Natural killer cell (primary cell): ENCODE data around the gene VILL. TPM values are rescaled to one million over a fixed set of nuclear protein-coding genes. Genes with fewer than 3 reads are reported as not detected.
"Not testable (repeated sequence)": the region's sequence is repeated elsewhere in the genome, so short reads cannot be mapped to it uniquely, and the experiment has no call there.

Experiments
- ATAC-seq, 3 donors: fragments of 150-1000 bp in 2 of 3; fragments of 200-7000 bp in 1 of 3; cut with Tn5 transposase; 1 replicate in 1 of 3; 2 replicates in 2 of 3; pipeline ENCODE4 v1.10.0; 2021; ENCODE audit warnings: mild to moderate bottlenecking in 2 of 3, moderate library complexity in 2 of 3
- DNase-seq, 2 donors: peaks; one replicate each; pipeline versions ENCODE4 v3.0.0 to v3.0.0-alpha.2; 2013 to 2021; ENCODE audit warnings: mixed read lengths in 1 of 2
- H3K27ac ChIP-seq: one replicate; pipeline ENCODE4 v1.5.1; 2013; ENCODE audit warnings: mild to moderate bottlenecking, low read length
- H3K27me3 ChIP-seq: one replicate; pipeline ENCODE4 v1.6.1; 2013; ENCODE audit warnings: low read length; ENCODE audit not compliant: control insufficient read depth, insufficient read depth
- H3K36me3 ChIP-seq: one replicate; pipeline ENCODE4 v1.6.1; 2013; ENCODE audit warnings: low read length; ENCODE audit not compliant: control insufficient read depth, insufficient read depth
- H3K4me1 ChIP-seq: one replicate; pipeline ENCODE4 v1.6.1; 2013; ENCODE audit warnings: low read length; ENCODE audit not compliant: control insufficient read depth, insufficient read depth
- H3K4me3 ChIP-seq: one replicate; pipeline ENCODE4 v1.5.1; 2013; ENCODE audit warnings: low read length
- H3K9me3 ChIP-seq: one replicate; pipeline ENCODE4 v1.6.1; 2013; ENCODE audit warnings: low read length; ENCODE audit not compliant: control insufficient read depth, insufficient read depth
- H3K27ac Mint-ChIP-seq, 2 donors: one replicate each; pipeline ENCODE4 v1.8.0; 2022; ENCODE audit warnings: mild to moderate bottlenecking in 2 of 2, mixed read lengths in 2 of 2, moderate library complexity in 1 of 2
- H3K27me3 Mint-ChIP-seq, 2 donors: one replicate each; pipeline ENCODE4 v1.8.0; 2022; ENCODE audit warnings: low read depth in 2 of 2, mixed read lengths in 2 of 2
- H3K36me3 Mint-ChIP-seq: one replicate; pipeline ENCODE4 v1.8.0; 2022; ENCODE audit warnings: mixed read lengths
- H3K4me1 Mint-ChIP-seq, 2 donors: one replicate each; pipeline ENCODE4 v1.8.0; 2022; ENCODE audit warnings: mixed read lengths in 2 of 2
- H3K4me3 Mint-ChIP-seq: one replicate; pipeline ENCODE4 v1.8.0; 2022; ENCODE audit warnings: mild to moderate bottlenecking, moderate library complexity, mixed read lengths
- H3K9me3 Mint-ChIP-seq, 2 donors: one replicate each; pipeline ENCODE4 v1.8.0; 2022; ENCODE audit warnings: mixed read lengths in 2 of 2
- WGBS: methylation state at CpG from one replicate; pipeline ENCODE4 v1.1.7; 2013; ENCODE audit warnings: missing lambda C conversion rate; ENCODE audit not compliant: insufficient coverage; 5-methylcytosine and 5-hydroxymethylcytosine counted together
- intact Hi-C: fragments of 100-400 bp; cut with micrococcal nuclease; formaldehyde crosslinking; loops from one replicate; pipeline ENCODE4 v1.14.2; 2022
- total RNA-seq, 4 donors: library from RNA; stranded (reverse); fragments of 120-200 nt in 1 of 4; gene quantifications; one replicate each; pipeline versions ENCODE4 v1.2.3 to v1.2.4, GENCODE V29; 2013 to 2022
- TF ChIP-seq, protein P1 (sequence below): fragments of 200-600 bp; IDR thresholded peaks from one replicate; pipeline ENCODE4 v1.8.0; 2022; ENCODE audit warnings: antibody characterized with exemption

The VILL gene
- total RNA-seq, 3 donors from 2014 or later (not counting 1 experiment from before 2014, with no cell fraction given) = 25.6 to 27.8 (median 26.9) TPM

DNA sequence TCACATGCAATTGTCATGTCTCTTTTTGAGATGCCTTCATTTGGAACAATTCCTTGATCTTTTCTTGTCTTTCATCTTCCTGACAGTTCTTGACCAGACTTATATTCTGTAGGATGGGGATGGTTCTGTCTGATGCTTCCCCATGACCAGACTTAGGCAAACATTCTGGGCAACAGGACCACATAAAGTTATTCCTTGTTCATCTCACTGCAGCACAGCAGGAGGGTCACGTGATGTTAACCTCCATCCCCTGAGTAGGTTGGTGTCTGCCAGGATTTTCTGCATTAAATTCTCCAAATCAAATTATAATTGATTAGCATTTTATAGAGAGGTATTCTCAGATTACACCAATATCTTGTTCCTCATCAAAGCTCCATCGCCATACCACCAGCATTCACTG lies 56.2 kb downstream of the VILL start:
- no peak overlapping the region for H3K27ac ChIP-seq
- no peaks in the 10 kb centered on the region for H3K4me1 Mint-ChIP-seq
- no peak for ATAC-seq
- intact Hi-C loops = no loop called here
- no peak overlapping the region for H3K27ac Mint-ChIP-seq
- peaks cover 7% of the 10 kb centered on the region for H3K36me3 Mint-ChIP-seq
- H3K9me3 ChIP-seq = no peaks in the 10 kb centered on the region
- no peak for DNase-seq
- no peaks in the 10 kb centered on the region for H3K9me3 Mint-ChIP-seq
- no peaks in the 10 kb centered on the region for H3K4me1 ChIP-seq
- H3K27me3 ChIP-seq = no peaks in the 10 kb centered on the region
- H3K36me3 ChIP-seq = no peaks in the 10 kb centered on the region
- TF ChIP-seq, protein P1, sequence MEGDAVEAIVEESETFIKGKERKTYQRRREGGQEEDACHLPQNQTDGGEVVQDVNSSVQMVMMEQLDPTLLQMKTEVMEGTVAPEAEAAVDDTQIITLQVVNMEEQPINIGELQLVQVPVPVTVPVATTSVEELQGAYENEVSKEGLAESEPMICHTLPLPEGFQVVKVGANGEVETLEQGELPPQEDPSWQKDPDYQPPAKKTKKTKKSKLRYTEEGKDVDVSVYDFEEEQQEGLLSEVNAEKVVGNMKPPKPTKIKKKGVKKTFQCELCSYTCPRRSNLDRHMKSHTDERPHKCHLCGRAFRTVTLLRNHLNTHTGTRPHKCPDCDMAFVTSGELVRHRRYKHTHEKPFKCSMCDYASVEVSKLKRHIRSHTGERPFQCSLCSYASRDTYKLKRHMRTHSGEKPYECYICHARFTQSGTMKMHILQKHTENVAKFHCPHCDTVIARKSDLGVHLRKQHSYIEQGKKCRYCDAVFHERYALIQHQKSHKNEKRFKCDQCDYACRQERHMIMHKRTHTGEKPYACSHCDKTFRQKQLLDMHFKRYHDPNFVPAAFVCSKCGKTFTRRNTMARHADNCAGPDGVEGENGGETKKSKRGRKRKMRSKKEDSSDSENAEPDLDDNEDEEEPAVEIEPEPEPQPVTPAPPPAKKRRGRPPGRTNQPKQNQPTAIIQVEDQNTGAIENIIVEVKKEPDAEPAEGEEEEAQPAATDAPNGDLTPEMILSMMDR = no peak
- WGBS = no CpG with 5 or more reads among the region's 2 CpGs
- no peak overlapping the region for H3K4me3 Mint-ChIP-seq
- no peak overlapping the region for H3K4me3 ChIP-seq
- H3K27me3 Mint-ChIP-seq = no peaks in the 10 kb centered on the region

DNA sequence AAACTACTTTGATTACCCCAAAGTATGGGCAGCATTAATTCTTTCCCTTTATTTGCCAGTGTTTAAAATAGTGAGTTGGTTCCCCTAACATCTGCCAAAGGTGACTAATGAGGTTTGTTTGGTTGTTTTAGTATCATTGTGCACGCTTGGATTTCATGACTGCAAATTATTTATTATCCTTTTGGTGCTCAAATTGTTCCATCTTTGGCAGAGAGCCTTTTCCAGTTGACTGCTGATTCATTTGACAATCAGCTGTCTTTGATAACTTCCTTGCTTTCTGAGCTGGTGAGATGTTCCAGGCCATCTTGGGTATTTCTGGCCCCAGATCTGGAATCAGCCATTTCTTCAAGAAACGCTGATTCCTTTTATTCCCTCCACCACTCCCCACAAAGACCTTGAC lies 57.3 kb downstream of the VILL start:
- no peak overlapping the region for H3K27ac ChIP-seq
- H3K27me3 ChIP-seq = no peaks in the 10 kb centered on the region
- 85% methylated on average over 2 of the region's 2 CpGs for WGBS
- no peaks in the 10 kb centered on the region for H3K4me1 ChIP-seq
- no peak overlapping the region for H3K4me3 ChIP-seq
- no peak for DNase-seq
- no peaks in the 10 kb centered on the region for H3K36me3 ChIP-seq
- no peak for ATAC-seq
- H3K27me3 Mint-ChIP-seq = no peaks in the 10 kb centered on the region
- H3K4me1 Mint-ChIP-seq = no peaks in the 10 kb centered on the region
- no peak overlapping the region for H3K27ac Mint-ChIP-seq
- no peak overlapping the region for H3K4me3 Mint-ChIP-seq
- peaks cover 7% of the 10 kb centered on the region for H3K36me3 Mint-ChIP-seq
- no peaks in the 10 kb centered on the region for H3K9me3 Mint-ChIP-seq
- TF ChIP-seq, protein P1 = no peak
- no peaks in the 10 kb centered on the region for H3K9me3 ChIP-seq
- intact Hi-C loops = no loop called here

DNA sequence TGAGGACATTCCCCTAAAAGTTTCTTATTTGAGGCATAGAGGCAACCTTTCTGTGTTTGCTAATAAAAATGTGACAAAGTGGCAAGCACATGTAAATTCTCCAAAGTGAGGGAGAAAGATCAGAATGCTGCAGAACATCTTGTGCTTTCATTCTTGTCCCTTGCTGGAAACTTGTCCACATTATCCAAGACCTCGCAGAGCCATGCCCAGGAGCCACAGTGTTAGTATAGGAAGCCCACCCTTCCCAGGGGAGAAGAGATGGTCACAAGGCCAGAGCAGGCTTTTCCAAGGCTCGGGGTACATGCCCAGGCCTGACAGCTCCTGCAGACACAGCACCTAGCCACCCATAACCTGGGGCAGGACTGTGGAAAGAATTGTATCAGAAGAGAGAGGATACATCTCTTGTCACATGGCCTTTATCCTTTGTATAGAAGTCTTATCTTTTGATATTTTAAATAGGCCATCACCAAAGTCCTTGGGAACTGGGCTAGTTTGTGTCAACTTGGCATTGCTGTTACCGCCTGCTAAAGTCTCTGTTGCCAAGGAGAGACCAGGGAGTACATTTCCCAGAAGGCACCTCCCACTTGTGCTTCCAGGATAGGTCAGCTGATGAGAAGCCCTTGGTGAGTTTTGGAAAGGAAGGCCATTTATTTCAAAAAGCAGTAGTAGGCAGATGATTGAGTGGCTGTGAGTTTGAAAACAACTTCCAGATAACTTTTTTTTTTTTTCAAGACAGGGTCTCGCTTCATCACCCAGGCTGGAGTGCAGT lies 59.0 kb downstream of the VILL start:
- H3K36me3 Mint-ChIP-seq = peaks cover 7% of the 10 kb centered on the region
- 100% methylated on average over 3 of the region's 4 CpGs for WGBS
- Histone ChIP-seq H3K36me3 (no peaks in the 10 kb centered on the region), H3K9me3 (no peaks in the 10 kb centered on the region), H3K4me1 (no peaks in the 10 kb centered on the region), H3K27ac (no peak overlapping the region), H3K4me3 (no peak overlapping the region), H3K27me3 (no peaks in the 10 kb centered on the region)
- no peaks in the 10 kb centered on the region for H3K4me1 Mint-ChIP-seq
- H3K27ac Mint-ChIP-seq = no peak overlapping the region
- no peaks in the 10 kb centered on the region for H3K9me3 Mint-ChIP-seq
- intact Hi-C loops = no loop called here
- H3K4me3 Mint-ChIP-seq = no peak overlapping the region
- ATAC-seq (no peak), DNase-seq (no peak)
- TF ChIP-seq, protein P1 = no peak
- H3K27me3 Mint-ChIP-seq = no peaks in the 10 kb centered on the region

DNA sequence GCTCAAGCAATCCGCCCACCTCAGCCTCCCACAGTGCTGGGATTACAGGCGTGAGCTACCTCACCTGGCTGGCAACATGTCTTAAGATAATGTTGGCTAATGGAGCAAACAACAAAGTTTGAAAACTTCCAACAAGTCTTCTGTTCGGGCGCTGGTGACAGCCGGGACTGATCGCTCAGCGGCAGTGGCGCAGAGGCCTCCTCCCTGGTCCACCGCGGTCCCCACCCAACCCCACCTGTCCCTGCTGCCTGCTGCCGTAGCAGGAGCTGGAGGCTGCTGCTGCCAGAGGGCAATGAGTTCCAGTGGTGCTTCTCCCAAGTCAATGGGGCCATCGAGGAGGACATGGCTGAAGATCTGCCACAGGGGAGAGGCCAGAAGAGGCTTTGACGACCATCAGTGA lies 60.5 kb downstream of the VILL start:
- ATAC-seq (no peak), DNase-seq (no peak)
- Mint-ChIP-seq H3K27ac (no peak overlapping the region), H3K9me3 (no peaks in the 10 kb centered on the region), H3K36me3 (peaks cover 7% of the 10 kb centered on the region), H3K27me3 (no peaks in the 10 kb centered on the region), H3K4me3 (no peak overlapping the region), H3K4me1 (no peaks in the 10 kb centered on the region)
- Histone ChIP-seq H3K27me3 (no peaks in the 10 kb centered on the region), H3K4me1 (no peaks in the 10 kb centered on the region), H3K4me3 (no peak overlapping the region), H3K9me3 (no peaks in the 10 kb centered on the region), H3K27ac (no peak overlapping the region), H3K36me3 (no peaks in the 10 kb centered on the region)
- WGBS = 92% methylated on average over 13 of the region's 13 CpGs
- intact Hi-C loops = no loop called here
- TF ChIP-seq, protein P1 = no peak

DNA sequence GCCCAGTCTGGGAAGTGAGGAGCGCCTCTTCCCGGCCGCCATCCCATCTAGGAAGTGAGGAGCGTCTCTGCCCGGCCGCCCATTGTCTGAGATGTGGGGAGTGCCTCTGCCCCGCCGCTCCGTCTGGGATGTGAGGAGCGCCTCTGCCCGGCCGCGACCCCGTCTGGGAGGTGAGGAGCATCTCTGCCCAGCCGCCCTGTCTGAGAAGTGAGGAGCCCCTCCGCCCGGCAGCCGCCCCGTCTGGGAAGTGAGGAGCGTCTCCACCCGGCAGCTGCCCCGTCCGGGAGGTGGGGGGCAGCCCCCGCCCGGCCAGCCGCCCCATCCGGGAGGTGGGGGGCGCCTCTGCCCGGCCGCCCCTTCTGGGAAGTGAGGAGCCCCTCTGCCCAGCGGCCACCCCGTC lies 62.7 kb downstream of the VILL start:
- H3K9me3 ChIP-seq, H3K4me1 Mint-ChIP-seq, H3K9me3 Mint-ChIP-seq, DNase-seq, H3K4me3 ChIP-seq, H3K4me3 Mint-ChIP-seq, H3K27me3 Mint-ChIP-seq, H3K27ac ChIP-seq, intact Hi-C loops, H3K4me1 ChIP-seq, ATAC-seq, H3K36me3 Mint-ChIP-seq, H3K36me3 ChIP-seq, H3K27me3 ChIP-seq, H3K27ac Mint-ChIP-seq: not testable (repeated sequence)
- WGBS = 94% methylated on average over 21 of the region's 32 CpGs
